ENCODE results near the gene ATP2A1.
A peak's percentile ranks its signal among the peaks of the same experiment; 100 is the strongest.
"Not testable (repeated sequence)": the region's sequence is repeated elsewhere in the genome, so short reads cannot be mapped to it uniquely, and the experiment has no call there.

The ATP2A1 gene

GRCh38 chr16:28938721-28939120 is 60.4 kb downstream of the ATP2A1 start:
- no peak for DNase-seq

- not testable (repeated sequence) for DNase-seq
Observed at GRCh38 chr16:28939825-28940224, 61.5 kb downstream of the ATP2A1 start.

- no peak for DNase-seq
Observed at GRCh38 chr16:28943281-28943680, 65.0 kb downstream of the ATP2A1 start.

- no peak for DNase-seq
Observed at GRCh38 chr16:28946681-28947080, 68.4 kb downstream of the ATP2A1 start.

GRCh38 chr16:28950648-28951409 is 72.5 kb downstream of the ATP2A1 start, which contains the start of gene NFATC2IP:
Gene NFATC2IP, plus strand, starts transcription at chr16:28950937. Its CDS starts 75 bp downstream, at chr16:28951012.
- DNase-seq = peak; percentile 94

- DNase-seq = no peak
Observed at GRCh38 chr16:28951410-28951943, 73.2 kb downstream of the ATP2A1 start.

All from NCI-H187 treated with DMSO at 0.1 percent for 48 hours (cell line).